Stimulated activated CD4-positive, alpha-beta T cell treated with anti-CD3 and anti-CD28 coated beads, Interleukin-1b, Interleukin-23, amount 100 ng/mL, for 4 hours (primary cell): ENCODE results near the gene DHPS.

ENCODE experiments used
- DNase-seq, 2 donors: peaks; one replicate each; pipeline ENCODE4 v3.0.0-alpha.2; 2020; ENCODE audit warnings: low read depth in 2 of 2

DHPS gene

DNA sequence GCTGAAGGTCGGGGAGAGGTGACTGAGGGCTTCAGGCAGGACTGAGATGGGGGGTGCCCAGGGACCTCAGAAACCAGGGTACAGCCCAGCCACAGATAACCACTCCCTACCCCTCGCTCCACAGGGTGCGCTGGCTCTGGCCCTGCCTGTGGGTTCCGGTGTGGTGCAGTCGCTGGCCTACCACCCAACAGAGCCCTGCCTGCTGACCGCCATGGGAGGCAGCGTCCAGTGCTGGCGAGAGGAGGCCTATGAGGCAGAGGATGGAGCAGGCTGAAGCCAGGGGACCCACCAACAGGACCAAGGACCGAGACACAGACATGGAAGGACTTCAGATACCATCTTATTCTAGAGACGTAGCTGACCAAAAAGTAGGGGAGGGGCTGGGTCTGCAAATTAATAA, 6.3 kb downstream of the DHPS start:
- DNase-seq, result no peak

DNA sequence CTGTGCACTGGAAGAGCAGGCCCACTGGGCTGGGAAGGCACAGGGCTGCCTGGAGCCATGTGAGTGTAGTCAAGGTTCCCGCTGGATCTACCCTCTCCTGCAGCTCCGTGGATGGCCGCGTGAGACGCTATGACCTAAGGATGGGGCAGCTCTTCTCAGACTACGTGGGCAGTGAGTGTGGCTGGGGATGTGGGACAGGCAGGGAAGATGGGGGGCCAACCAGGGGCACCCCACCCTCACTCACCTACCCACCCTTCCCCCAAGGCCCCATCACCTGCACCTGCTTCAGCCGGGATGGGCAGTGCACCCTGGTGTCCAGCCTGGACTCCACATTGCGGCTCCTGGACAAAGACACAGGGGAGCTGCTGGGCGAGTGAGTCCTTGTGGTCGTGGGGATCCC, 8.9 kb downstream of the DHPS start:
- DNase-seq, result no peak

DNA sequence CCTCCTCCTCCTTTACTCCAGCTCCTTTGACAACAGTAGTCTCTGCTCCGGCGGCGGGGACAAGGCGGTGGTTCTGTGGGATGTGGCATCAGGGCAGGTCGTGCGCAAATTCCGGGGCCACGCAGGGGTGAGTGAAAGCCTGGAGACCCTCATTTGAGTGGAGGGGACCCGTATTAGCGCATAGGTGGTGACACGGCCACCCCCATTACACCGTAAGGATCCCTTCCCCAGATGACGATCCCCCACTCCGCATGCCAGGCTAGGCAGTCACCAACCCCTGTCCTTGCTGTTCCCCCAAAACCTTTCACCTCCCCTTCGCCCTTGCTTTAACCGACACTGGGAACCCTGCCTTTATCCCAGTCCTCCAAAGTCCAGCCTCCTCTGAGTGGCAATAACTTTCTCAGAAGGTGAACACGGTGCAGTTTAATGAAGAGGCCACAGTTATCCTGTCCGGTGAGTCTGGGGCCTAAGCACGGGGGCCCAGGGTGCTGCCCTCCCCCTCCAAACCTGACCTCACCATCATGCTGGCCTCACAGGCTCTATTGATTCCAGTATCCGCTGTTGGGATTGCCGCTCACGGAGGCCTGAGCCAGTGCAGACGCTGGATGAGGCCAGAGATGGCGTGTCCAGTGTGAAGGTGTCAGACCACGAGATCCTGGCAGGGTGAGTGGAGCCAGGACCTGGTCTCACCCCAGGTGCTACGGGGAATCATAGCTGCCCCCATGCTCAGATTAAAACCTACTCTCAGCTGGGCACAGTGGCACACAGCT, 11.3 kb downstream of the DHPS start:
- DNase-seq, result no peak

DNA sequence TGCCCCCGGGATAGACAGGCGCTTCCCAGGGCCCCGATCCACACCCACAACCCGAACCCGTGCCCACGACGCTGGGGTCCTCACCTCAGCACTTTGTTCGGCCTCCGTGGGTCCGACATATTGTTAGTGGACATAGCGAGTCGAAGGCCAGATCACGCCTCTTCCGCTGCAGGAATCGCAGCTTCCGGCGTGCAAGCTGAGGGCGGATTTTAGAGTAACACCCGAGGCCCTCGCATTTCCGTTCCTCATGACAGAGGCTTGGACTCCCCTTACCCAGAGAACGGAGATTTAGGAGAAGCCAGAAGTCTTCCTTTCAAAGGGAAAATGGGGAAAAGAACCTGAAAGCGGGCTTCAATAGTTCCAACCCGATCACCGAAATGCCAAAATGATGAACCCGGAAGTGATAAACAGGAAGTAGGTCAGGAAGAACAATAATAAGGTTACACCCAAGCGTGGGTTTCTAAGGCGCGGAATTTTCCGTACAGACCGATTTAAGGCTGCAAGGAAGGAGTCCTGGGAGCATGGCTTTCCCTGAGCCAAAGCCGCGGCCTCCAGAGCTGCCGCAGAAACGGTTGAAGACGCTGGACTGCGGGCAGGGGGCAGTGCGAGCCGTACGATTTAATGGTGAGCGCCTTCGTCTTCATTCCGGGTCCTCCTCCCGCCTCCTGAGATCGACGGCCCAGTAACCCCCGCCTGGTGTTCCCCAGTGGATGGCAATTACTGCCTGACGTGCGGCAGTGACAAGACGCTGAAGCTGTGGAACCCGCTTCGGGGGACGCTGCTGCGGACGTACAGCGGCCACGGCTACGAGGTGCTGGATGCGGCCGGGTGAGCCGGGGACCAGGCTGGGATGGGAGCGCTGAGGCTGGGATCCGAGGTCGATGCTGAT, 12.2 kb downstream of the DHPS start:
- peak; percentile 63 to 70 for DNase-seq

DNA sequence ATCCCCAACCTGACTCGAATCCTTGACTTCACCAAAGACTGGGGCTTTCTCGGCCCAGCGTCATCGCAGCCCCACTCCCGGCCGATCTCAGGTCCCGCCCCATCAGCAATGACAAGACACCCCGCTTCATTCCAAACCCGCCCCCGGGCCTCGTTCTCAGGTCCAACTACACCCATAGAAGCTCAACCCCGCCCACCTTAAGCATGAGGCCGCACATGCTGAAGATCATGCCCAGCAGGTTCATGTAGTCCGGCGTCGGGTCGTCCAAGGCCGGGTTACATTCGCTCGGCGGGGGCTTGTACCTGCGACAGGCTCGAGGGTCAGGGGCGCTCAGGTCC, 12.8 kb downstream of the DHPS start:
- DNase-seq, result peak; percentile 51 to 59

DNA sequence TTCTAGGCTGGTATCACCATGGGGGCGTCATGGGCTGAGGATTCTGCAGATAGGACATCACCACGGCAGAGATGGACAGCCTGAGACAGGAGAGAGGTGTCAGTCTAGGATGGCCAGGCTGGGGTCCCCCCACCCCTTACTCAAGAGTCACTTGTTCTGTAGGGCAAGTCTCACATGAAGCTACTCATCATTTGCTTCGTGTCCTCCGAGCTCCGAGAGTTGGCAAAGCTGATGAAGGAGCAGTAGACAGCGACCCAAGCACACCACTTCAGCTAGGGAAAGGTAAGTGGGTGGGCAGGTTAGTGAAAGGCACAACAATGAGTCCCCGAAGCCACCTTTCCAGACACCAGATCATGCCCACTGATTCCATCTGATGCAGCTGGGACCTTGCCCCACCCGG, 13.3 kb downstream of the DHPS start:
- no peak for DNase-seq

DNA sequence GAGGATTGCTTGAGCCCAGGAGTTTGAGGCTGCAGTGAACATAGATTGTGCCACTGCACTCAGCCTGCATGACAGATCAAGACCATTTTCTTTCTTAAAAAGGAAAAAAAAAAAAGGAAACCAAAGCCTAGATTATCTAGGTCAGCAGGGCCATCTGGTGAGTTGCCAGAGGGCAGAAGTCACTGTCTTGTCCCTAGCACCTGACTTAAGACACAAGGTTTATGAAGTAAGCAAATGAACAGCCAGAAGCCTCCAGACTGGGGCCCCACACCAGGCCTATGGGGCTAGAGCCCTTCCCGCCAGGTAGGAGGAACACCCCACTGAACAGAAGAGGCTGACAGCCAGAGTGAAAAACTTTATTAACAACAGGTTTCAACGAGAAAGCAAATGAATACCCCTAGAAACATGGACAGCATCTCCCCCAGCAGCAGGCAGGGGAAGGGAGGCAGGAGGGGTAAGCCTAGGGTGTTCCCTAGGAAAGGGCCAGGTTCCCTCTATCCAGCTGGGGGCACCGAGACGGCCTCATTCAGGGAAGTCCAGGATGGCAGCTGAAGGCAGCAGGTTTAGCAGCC, 13.9 kb downstream of the DHPS start:
- DNase-seq, result no peak

DNA sequence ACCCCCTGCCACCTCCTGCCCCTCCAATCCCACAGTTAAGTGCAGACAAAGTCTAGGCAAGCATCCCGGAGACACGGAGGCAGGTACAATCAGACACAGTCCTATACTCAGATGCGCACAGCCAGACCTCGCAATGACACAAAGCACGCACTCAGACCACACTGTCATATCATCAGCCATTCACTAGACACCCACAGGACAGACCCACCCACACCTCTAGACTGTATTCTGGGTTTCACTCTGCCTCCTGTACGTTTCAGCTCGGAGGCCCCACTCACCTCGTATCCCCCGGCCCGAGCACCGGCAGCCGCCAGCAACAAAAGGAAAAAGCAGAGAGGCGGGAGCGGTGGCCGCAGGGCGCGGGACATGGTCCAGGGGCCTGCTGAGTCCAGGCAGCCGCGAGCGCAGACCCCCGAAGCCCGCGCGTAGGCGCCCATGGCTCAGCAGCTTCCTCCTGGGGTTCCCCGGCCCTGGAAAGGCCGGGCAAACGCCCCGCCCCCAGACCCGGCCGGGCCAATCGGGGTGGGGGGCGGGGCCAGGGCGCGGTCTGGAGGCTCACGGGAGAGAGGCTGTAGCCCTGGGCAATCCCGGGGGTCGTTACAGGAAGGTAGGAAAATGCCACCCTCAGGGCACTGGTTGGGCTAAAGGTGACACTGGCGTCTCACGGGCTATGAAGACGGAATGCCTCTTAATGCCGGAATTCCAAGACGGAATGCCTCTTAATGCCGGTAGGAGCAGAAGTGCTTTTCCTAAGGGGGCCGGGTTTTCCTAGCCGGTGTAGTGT, 15.2 kb downstream of the DHPS start, which contains the start of the genes MAN2B1 and WDR83:
Gene MAN2B1, minus strand, starts transcription at position 478 of the 784 bp plus-strand sequence. Its CDS starts 41 bp downstream, at position 437.
Gene WDR83, plus strand, starts transcription at position 543 of the 784 bp plus-strand sequence. CDS start 2,984 bp downstream, outside the sequence.
- DNase-seq, result peak; percentile 75 to 85

DNA sequence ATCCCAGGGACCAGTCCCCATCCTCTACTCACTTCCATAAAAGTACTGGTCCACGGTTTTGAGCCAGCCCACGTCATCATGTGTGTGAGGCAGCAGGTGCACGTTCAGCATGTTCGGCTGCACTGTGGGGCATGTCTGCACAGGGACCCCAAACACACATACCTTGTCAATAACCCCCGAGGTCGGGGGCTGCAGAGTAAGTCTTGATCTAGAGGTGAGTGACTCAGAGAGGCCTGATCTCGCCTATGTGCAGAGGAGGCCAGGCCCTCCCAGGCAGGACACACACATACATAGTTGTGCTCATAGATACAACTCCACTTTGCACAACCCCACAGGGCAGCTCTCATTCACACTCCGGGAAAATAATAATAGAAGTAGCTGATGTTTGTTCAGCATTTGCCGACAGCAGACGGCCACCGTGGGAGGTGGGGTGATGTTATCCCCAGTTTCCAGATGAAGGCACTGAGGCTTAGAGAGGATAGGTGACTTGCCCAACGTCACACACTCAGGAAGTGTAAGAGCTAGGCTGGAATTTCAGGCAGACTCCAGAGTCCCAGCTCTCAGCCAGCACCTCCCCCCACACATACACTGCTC, 15.9 kb downstream of the DHPS start:
- DNase-seq, result no peak

DNA sequence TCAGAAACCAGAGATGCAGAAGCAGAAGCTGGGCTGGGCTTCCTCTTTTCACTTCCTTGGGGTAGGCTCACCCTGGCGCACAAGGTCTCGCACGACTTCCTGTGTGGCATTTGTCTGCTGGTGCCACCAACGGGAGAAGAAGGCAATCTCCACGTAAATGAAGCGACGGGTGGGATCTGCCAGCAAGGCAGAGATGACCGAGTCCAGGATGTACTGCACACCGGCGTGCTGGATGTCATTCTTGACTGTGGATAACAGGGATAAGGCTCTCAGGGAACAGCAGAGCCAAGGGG, 16.5 kb downstream of the DHPS start:
- peak; percentile 25 to 30 for DNase-seq

DNA sequence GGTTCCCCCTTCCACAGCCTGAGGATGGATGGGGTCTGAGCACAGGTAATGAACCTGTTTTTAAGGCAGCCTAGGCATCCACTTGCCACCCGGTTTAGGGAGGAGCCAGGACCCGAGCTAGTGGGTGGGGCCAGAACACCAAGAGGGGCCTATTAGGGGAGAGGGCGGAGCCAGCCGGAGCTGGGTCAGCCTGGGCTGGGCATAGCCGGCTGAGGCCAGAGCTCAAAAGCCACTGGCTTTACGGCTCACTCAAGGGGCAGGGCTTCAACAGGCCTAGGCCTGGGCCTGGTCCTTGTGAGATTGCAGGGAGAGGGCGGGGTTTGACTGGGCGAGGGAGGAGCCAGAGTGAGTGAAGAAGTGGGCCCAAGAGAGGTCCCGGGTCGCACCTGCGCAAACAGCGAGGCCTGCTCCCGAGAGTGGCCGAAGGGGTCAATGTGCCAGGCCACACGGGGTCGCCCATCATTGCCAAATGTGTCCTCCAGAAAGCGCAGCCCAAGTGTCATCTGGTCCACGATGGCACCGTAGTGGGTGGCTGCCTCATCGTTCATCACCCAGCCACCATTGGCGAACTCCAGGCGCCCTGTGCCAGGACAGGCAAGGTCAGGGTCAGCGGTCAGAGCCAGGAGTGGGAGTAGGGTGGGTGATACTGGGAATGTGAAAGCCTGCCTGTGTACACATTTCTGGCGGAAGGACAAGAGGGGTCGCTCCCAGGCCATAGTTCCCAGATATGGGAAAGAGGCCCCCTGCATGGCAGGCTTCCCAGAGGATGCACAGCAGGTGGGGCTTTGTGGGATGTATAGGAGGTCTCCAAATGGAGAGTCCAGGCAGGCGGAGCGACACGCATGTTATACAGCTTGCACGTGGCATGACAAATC, 17.0 kb downstream of the DHPS start:
- no peak for DNase-seq

DNA sequence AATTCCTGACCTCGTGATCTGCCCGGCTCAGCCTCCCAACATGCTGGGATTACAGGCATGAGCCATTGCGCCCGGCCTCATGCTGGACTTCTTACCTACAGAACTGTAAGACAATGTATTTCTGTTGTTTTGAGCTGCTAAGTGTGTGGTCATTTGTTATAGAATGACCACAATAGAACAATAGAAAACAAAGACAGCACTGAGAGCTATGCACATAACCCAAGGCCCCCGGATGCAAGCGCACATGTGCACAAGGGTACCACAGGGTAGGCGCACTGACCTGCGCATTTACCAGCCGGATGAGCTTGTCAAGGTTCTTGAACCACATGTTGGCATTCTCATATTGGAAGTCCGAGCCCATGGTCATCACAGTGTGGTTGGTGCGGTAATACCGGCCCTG, 20.7 kb downstream of the DHPS start:
- DNase-seq, result no peak

DNA sequence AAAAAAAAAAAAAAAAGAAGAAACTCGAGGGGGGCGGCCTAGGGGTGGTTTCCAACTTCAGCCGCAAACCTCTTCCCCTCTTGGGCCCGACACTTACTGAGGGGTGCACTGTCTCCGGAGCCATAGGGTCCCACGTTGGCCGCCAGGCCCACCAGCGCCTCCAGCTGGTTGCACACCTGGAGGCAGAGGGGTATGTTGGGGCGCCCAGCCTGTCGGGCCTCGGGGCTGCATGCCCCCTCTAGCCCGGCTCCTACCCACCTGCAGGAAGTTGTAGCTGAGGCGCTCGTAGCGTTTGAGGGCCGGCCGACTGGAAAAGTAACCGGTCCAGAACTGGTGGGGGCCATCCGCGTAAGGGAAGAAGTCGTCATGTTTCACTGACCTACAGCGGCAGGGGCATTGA, 23.7 kb downstream of the DHPS start:
- DNase-seq, result no peak

DNA sequence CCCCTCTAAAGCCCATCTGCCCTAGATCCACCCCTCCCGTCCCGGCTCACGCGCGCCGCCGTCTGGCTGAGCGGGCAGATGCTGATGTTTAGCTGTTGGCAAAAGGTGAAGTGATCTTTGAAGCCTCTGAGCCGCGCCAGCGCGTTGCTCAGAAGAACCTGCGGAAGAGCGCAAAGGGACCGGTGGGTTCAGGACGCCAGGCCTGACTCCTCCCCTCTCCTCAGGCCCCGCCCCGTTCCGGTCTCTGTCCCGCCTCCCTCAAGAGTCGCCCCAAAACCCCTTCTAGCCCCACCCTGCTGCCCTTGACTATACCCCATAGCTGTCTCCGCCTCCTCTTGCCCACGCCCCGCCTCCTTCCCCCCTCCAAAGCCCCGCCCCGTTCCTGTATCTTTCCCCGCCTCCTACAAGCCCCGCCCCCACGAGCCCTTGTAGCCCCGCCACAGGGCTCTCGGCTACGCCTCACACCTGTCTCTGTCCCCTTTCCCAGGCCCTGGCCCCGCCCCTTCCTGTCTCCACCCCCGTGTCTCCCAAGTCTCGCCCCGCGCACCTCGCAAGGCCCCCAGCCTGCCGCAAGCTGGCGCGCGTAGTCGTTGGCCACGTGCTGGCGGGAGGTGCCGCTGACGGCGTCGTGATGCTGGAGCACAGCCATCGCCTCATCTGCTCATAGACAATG, 24.6 kb downstream of the DHPS start:
- peak in 1 of 2 donors; percentile 16 for DNase-seq

DNA sequence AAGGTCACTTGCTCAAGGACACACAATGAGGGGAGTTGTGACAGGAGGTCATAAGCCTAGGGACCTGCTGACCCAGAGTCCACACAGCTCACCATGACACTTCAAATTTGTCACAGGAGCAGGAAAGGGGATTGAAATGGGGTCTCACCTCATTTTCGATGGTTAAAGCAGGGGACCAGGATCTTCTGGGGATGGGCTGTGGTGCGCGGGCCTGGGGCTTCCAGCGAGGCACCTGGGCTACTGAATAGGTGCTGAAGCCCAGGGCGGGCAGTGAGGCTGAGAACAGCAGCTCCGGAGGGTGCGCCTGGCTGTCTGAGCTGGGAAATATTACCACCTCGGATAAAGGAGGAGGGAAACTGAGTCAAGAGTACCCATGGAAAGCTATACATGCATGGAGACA, 26.1 kb downstream of the DHPS start:
- DNase-seq, result no peak

DNA sequence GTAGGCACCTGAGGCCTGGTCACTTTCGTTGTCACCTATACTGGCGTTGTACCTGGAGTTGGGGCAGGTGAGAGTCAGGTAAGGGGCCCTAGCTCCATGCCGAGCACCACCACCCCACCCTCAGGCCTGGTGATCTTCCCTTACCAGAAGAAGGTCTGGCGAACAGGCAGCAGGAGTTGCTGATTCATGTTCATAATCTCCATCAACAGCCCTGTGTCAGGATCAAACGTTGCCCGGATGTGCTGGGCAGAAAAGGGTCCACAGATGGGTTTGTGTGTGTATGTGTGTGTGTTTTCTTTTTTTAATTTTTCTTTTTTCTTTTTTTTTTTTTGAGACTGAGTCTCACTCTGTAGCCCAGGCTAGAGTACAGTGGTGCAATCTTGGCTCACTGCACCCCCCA, 29.5 kb downstream of the DHPS start:
- DNase-seq, result no peak

DNA sequence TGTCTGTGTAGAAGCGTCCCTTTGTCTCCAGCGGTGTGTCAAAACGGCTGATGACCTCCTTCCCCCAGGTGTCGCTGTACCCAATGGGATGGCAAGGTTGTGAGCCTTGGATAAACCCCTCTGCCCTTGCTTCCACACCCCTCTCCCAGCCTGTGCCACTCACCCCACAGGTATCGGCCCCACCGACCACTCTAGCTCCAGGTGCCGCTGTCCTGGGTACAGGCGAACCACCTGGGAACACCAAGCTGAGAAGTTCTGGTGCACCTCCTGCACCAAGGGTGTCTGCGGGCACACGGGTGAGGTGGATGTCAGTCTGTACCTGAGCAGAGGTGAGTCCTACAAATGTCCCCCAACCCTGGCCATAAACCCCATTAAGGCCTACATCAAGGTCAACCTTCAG, 31.7 kb downstream of the DHPS start:
- no peak for DNase-seq

DNA sequence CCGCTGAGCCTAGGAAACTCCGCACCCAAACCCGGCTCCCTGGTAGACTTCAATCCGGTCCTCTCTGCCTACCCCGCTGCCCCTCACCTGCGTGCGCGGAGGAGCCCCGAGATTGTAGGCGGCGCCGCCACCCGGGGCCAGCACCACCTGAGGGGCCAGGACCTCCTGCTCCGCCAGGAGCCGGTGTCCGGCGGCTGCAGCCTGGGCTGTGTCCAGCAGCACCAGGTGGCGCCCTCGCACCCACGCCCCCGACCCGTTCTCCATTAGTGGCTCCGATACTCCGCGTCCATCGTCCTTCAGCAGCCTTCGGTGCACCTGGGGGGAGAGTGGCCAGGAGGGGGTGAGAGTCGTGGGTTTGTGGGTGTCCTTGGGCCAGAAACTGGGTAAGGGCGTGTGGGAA, 33.6 kb downstream of the DHPS start:
- no peak for DNase-seq

DNA sequence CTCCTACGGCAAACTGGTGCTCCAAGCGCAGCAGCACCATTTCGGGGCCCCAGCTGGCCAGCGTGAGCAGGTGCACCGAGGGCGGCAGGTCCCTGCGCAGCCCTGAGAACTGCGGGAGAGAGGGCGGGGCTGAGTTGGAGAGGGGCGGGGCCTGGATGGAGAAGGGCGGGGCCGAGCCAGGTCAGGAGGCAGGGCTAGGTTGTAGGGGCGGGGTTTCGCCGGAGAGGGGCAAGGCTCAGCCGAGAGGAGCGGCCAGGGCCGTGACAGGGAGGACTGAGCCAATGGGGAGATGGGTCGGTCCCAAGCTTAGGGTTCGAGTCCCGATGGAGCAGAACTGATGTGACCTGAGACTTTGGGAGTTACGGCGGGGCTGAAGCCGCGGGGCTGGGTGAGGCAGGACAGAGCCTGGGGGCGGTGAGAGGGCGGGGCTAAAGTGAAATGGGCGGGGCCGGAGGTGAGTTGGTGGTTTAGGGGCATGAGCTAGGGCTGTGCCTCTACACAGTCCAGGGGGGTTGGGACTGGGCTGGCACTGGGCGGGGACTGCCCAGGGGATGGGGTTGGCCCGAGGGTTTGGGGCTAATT, 34.1 kb downstream of the DHPS start:
- peak in 1 of 2 donors; percentile 30 for DNase-seq

DNA sequence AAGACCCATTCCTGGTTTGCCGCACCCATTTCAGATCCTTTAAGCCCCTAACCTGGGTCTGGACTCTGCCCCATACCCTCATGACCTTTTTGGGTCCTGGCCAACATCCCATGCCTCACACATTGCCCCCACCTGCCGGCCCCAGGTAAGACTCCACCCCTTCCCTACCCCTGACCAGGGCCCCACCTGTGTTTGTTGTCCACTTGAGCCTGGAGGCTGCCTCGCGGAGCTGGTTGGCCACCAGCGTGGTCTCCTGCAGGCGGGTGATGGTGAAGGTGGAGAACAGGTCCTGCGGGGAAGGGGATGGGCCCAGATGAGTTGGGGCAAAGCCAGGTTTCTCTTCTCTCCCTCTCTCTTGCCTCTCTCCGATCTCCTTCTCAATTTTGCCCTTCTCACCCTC, 34.6 kb downstream of the DHPS start:
- DNase-seq, result no peak
